PC-9 (cell line): ENCODE data around the gene UNC5CL. TPM values are rescaled to one million over a fixed set of nuclear protein-coding genes. Genes with fewer than 3 reads are reported as not detected.

Experiments used
- BruUV-seq: library from RNA; stranded (reverse); fragments of 400-500 nt; replicated peaks from 2 replicates; lab custom pipeline; 2021; lab: Mats Ljungman, UMichigan
- CTCF ChIA-PET: fragments of 300-600 bp; sonication (Branson Sonifier 250); formaldehyde crosslinking; loops from one replicate; lab custom pipeline; 2022; ENCODE audit warnings: antibody characterized with exemption; lab: Charles Lee
- POLR2A ChIA-PET: fragments of 300-600 bp; sonication (Branson Sonifier 250); formaldehyde crosslinking; loops from one replicate; lab custom pipeline; 2022; ENCODE audit warnings: antibody characterized with exemption; ENCODE audit not compliant: unreplicated experiment; lab: Charles Lee
- DNase-seq, 2 experiments: peaks; one replicate each; pipeline versions ENCODE4 v3.0.0 to v3.0.0-alpha.2; 2015 to 2022; ENCODE audit warnings: mixed read lengths in 1 of 2
- H2AFZ ChIP-seq: fragments of 200-600 bp; sonication (generic); 2 replicates; pipeline ENCODE4 v1.8.1; 2017; ENCODE audit warnings: antibody characterized with exemption
- H3F3A ChIP-seq: fragments of 200-600 bp; sonication (generic); 2 replicates; pipeline ENCODE4 v1.8.1; 2017; ENCODE audit warnings: antibody characterized with exemption, mild to moderate bottlenecking, low read depth; ENCODE audit not compliant: insufficient read depth
- H3K27ac ChIP-seq: fragments of 200-600 bp; sonication (generic); 2 replicates; pipeline ENCODE4 v1.6.1; 2016; ENCODE audit warnings: mixed run types
- H3K27me3 ChIP-seq: fragments of 200-600 bp; sonication (generic); 2 replicates; pipeline ENCODE4 v1.6.1; 2016; ENCODE audit warnings: low read depth, mixed run types; ENCODE audit not compliant: insufficient read depth
- H3K36me3 ChIP-seq: fragments of 200-600 bp; sonication (generic); 2 replicates; pipeline ENCODE4 v1.6.1; 2016; ENCODE audit warnings: low read depth, mixed run types
- H3K4me1 ChIP-seq: fragments of 200-600 bp; sonication (generic); replicated peaks from 2 replicates; pipeline ENCODE4 v1.6.1; 2016; ENCODE audit warnings: mixed run types; ENCODE audit not compliant: insufficient read depth
- H3K4me2 ChIP-seq: fragments of 200-600 bp; sonication (generic); 2 replicates; pipeline ENCODE4 v1.6.1; 2017; ENCODE audit warnings: mixed run types
- H3K4me3 ChIP-seq: fragments of 200-600 bp; sonication (generic); 2 replicates; pipeline ENCODE4 v1.6.1; 2016; ENCODE audit warnings: mixed run types
- H3K79me2 ChIP-seq: fragments of 200-600 bp; sonication (generic); 2 replicates; pipeline ENCODE4 v1.6.1; 2017; ENCODE audit warnings: low read depth, mixed run types
- H3K9me2 ChIP-seq: fragments of 200-600 bp; sonication (generic); 2 replicates; pipeline ENCODE4 v1.8.1; 2017; ENCODE audit warnings: mild to moderate bottlenecking; ENCODE audit not compliant: insufficient read depth
- H3K9me3 ChIP-seq: fragments of 200-600 bp; sonication (generic); 2 replicates; pipeline ENCODE4 v1.8.1; 2016; ENCODE audit warnings: low read depth; ENCODE audit not compliant: insufficient read depth
- H4K20me1 ChIP-seq: fragments of 200-600 bp; sonication (generic); 2 replicates; pipeline ENCODE4 v1.8.1; 2017; ENCODE audit not compliant: insufficient read depth
- CTCF ChIP-seq: fragments of 200-600 bp; sonication (generic); conservative IDR thresholded peaks from 2 replicates; pipeline ENCODE4 v1.6.1; 2017; ENCODE audit warnings: mixed run types, antibody characterized with exemption, mild to moderate bottlenecking, moderate library complexity
- EZH2 ChIP-seq: fragments of 200-600 bp; sonication (generic); IDR thresholded peaks from 2 replicates; pipeline ENCODE4 v1.8.0; 2017; ENCODE audit warnings: antibody characterized with exemption, low read depth
- intact Hi-C: fragments of 100-400 bp; cut with micrococcal nuclease; formaldehyde crosslinking; loops from one replicate; pipeline ENCODE4 v1.10.0; 2022; ENCODE audit not compliant: unreplicated experiment
- total RNA-seq: library from RNA; stranded (reverse); gene quantifications from 2 replicates; pipeline ENCODE4 v1.2.3, GENCODE V29; 2021

Gene UNC5CL
- total RNA-seq, 1 experiment from 2014 or later = 1.7 TPM

- intact Hi-C loops = no loop called here
- Histone ChIP-seq H3K4me2 (no peak overlapping the region), H3K9me3 (no peaks in the 10 kb centered on the region), H3K36me3 (no peaks in the 10 kb centered on the region), H3K9me2 (no peaks in the 10 kb centered on the region; the same call in 1 of the 2 replicates), H3K79me2 (no peaks in the 10 kb centered on the region), H2AFZ (no peak overlapping the region), H3F3A (no peaks in the 10 kb centered on the region), H3K27me3 (peaks cover 13% of the 10 kb centered on the region; the same call in 1 of the 2 replicates), H3K4me3 (no peak overlapping the region), H3K27ac (no peak overlapping the region), H4K20me1 (no peaks in the 10 kb centered on the region), H3K4me1 (no peaks in the 10 kb centered on the region)
- ChIA-PET CTCF (no interaction called here), POLR2A (no interaction called here)
- TF ChIP-seq CTCF (no peak), EZH2 (no peak)
- BruUV-seq = no TSS peak
- DNase-seq = no peak
Observed at GRCh38 chr6:40986921-40987819, 51.9 kb downstream of the UNC5CL start.

DNA sequence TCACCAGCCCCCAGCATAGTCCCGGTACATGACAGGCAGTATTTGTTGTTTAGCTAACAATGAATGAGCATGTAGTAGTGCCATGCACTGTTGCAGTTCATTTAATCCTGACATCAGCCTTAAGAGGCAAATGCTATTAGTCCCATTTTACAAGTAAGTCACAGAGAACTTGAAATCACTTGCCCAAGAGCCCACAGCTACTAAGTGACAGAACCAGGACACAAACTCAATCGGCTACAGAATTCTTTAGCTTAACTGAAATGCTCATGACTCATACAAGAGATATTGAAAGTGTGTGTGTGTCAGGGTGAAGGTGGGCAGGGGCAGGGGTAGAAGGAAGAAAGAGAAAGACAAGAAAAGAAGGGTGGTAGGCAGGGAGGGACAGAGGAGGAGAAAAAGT, 52.7 kb downstream of the UNC5CL start:
- peaks cover 7% of the 10 kb centered on the region; the same call in 1 of the 2 replicates for H3K27me3 ChIP-seq
- no peak for DNase-seq
- H3K9me3 ChIP-seq = no peaks in the 10 kb centered on the region
- ChIA-PET CTCF (no interaction called here), POLR2A (no interaction called here)
- H3K9me2 ChIP-seq = no peaks in the 10 kb centered on the region; the same call in 1 of the 2 replicates
- no peak overlapping the region for H2AFZ ChIP-seq
- TF ChIP-seq CTCF (no peak), EZH2 (no peak)
- no TSS peak for BruUV-seq
- H3F3A ChIP-seq = no peaks in the 10 kb centered on the region
- H3K4me1 ChIP-seq = no peaks in the 10 kb centered on the region
- H3K27ac ChIP-seq = no peak overlapping the region
- H3K4me2 ChIP-seq = no peak overlapping the region
- no peaks in the 10 kb centered on the region for H4K20me1 ChIP-seq
- no peaks in the 10 kb centered on the region for H3K79me2 ChIP-seq
- no peak overlapping the region for H3K4me3 ChIP-seq
- no peaks in the 10 kb centered on the region for H3K36me3 ChIP-seq
- intact Hi-C loops = no loop called here

DNA sequence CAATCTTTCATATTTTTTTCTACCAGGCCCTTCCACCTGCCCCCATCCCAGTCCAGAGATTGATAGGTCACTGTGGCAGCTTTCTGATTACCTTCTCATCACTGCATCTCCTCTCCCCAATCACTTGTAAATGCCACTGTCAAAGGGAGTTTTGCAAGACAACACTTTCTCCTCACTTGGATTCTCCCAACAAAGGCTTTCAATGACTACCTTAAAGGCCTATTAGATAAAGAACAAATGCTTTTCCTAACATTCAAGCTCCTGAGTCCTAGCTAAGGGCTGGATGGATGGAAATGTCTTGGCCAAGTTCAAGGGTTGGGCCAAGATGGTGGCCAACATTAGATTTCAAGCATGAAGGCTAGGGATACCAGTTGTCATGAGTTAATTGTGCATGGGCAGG, 55.3 kb downstream of the UNC5CL start:
- Histone ChIP-seq H3K27me3 (0 out of 2 replicates have a peak, but pooled peaks cover 6% of the 10 kb centered on the region), H2AFZ (no peak overlapping the region), H3K36me3 (no peaks in the 10 kb centered on the region), H3K4me2 (no peak overlapping the region), H4K20me1 (no peaks in the 10 kb centered on the region), H3K4me3 (no peak overlapping the region), H3K4me1 (no peaks in the 10 kb centered on the region), H3K79me2 (no peaks in the 10 kb centered on the region), H3K9me3 (no peaks in the 10 kb centered on the region), H3K27ac (no peak overlapping the region), H3K9me2 (no peaks in the 10 kb centered on the region; the same call in 1 of the 2 replicates), H3F3A (no peaks in the 10 kb centered on the region)
- ChIA-PET CTCF (no interaction called here), POLR2A (no interaction called here)
- DNase-seq = no peak
- intact Hi-C loops = no loop called here
- BruUV-seq = no TSS peak
- TF ChIP-seq CTCF = no peak
- no peak for TF ChIP-seq EZH2
